GM12878 (cell line): ENCODE data around the gene MORC1. TPM values are rescaled to one million over a fixed set of nuclear protein-coding genes. Genes with fewer than 3 reads are reported as not detected.
A peak's percentile ranks its signal among the peaks of the same experiment; 100 is the strongest.

Experiments used
- CBFB ChIP-seq: IDR thresholded peaks from 2 replicates; pipeline ENCODE4 v1.6.1; 2016; ENCODE audit warnings: antibody characterized with exemption, low read depth
- CHD1 ChIP-seq: IDR thresholded peaks from 2 replicates; pipeline ENCODE4 v1.6.1; 2012; ENCODE audit warnings: low read depth, low read length, improper control_type of control experiment
- CHD4 ChIP-seq: fragments of 200-600 bp; sonication (generic); IDR thresholded peaks from 2 replicates; pipeline ENCODE4 v1.6.1; 2016; ENCODE audit warnings: mild to moderate bottlenecking
- CUX1 ChIP-seq: IDR thresholded peaks from 2 replicates; pipeline ENCODE4 v1.6.1; 2012; ENCODE audit warnings: improper control_type of control experiment, low read depth, low read length; ENCODE audit not compliant: insufficient replicate concordance
- E2F8 ChIP-seq: fragments of 450-650 bp; IDR thresholded peaks from 2 replicates; pipeline ENCODE4 v1.6.1; 2018; ENCODE audit warnings: mild to moderate bottlenecking, low read depth, moderate library complexity; ENCODE audit not compliant: partially characterized antibody
- E4F1 ChIP-seq: fragments of 450-650 bp; IDR thresholded peaks from 2 replicates; pipeline ENCODE4 v1.6.1; 2018; ENCODE audit warnings: borderline replicate concordance, mild to moderate bottlenecking; ENCODE audit not compliant: partially characterized antibody
- MTA2 ChIP-seq: fragments of 450-650 bp; IDR thresholded peaks from 2 replicates; pipeline ENCODE4 v1.6.1; 2016; ENCODE audit warnings: low read depth, mild to moderate bottlenecking, moderate library complexity
- RCOR1 ChIP-seq: conservative IDR thresholded peaks from 2 replicates; pipeline ENCODE4 v1.6.1; 2012; ENCODE audit warnings: low read depth, low read length, improper control_type of control experiment
- SMAD1 ChIP-seq: fragments of 450-650 bp; IDR thresholded peaks from 2 replicates; pipeline ENCODE4 v1.6.1; 2018; ENCODE audit warnings: mild to moderate bottlenecking, low read depth; ENCODE audit not compliant: partially characterized antibody
- SREBF1 ChIP-seq: IDR thresholded peaks from 2 replicates; pipeline ENCODE4 v1.6.1; 2012; ENCODE audit warnings: mild to moderate bottlenecking, low read length
- TCF12 ChIP-seq: IDR thresholded peaks from 2 replicates; pipeline ENCODE4 v1.6.1; 2011; ENCODE audit warnings: low read depth, mild to moderate bottlenecking, low read length
- ZBTB33 ChIP-seq: fragments of 450-650 bp; IDR thresholded peaks from 2 replicates; pipeline ENCODE4 v1.6.1; 2017; ENCODE audit warnings: mild to moderate bottlenecking
- ZBTB4 ChIP-seq: fragments of 450-650 bp; formaldehyde crosslinking; IDR thresholded peaks from 2 replicates; pipeline ENCODE4 v1.4.0; 2022; ENCODE audit warnings: mild to moderate bottlenecking, moderate library complexity
- polyA plus RNA-seq, 11 experiments: library from polyadenylated mRNA; depleted of rRNA in 4 of 11; unstranded in 6 of 11; stranded (reverse) in 5 of 11; fragments of >200 nt; fragmentation: Nextera tagmentation in 4 of 11; fragmentation: Illumina TruSeq in 1 of 11; extraction: Ambion mirVana in 4 of 11; extraction: Trizol in 1 of 11; gene quantifications; 1 replicate in 1 of 11; 2 replicates in 10 of 11; pipeline versions ENCODE4 v1.2.1 to v1.2.3, GENCODE V29; 2011 to 2016; ENCODE audit warnings: inconsistent platforms in 2 of 11, missing spikeins in 2 of 11, low read depth in 1 of 11
- total RNA-seq, 4 experiments: library from RNA; depleted of rRNA in 3 of 4; stranded (reverse); fragments of >200 nt in 3 of 4; fragmentation: Illumina TruSeq in 1 of 4; extraction: Trizol in 1 of 4; gene quantifications; 2 replicates each; pipeline versions ENCODE4 v1.2.1 to v1.2.3, GENCODE V29; 2013 to 2021

The MORC1 gene
- total and polyA plus RNA-seq, 10 of the 15 experiments (the other 5 are each of a cell fraction or from before 2014, with no cell fraction given) = 0.18 TPM; not detected in 9

- TF ChIP-seq CUX1 (peak; percentile 69), CHD1 (no peak), MTA2 (peak; percentile 93), TCF12 (peak; percentile 65), ZBTB33 (no peak), SMAD1 (no peak), CHD4 (no peak), CBFB (no peak), E4F1 (no peak), ZBTB4 (CRISPR knock-in tag) (no peak), RCOR1 (0 out of 2 replicates have a peak, but pooled peaks have one; percentile 61), SREBF1 (no peak), E2F8 (no peak)
Measured at GRCh38 chr3:109059264-109059663, 58.7 kb downstream of the MORC1 start (continued).
